Lower lobe of right lung (tissue), 2 donors: ENCODE measurements around the gene ZFAND3. TPM values are rescaled to one million over a fixed set of nuclear protein-coding genes. Genes with fewer than 3 reads are reported as not detected.

Source experiments
- ATAC-seq, 2 donors: fragments of 200-7000 bp; cut with Tn5 transposase; one replicate each; pipeline ENCODE4 v1.9.1; 2020 to 2022; ENCODE audit warnings: mild to moderate bottlenecking in 2 of 2, moderate library complexity in 2 of 2
- DNase-seq: peaks from one replicate; pipeline ENCODE4 v3.0.0-alpha.2; 2020
- H3K27ac ChIP-seq: fragments of 200-600 bp; one replicate; pipeline ENCODE4 v1.8.0; 2022
- H3K27me3 ChIP-seq: fragments of 200-600 bp; one replicate; pipeline ENCODE4 v1.8.0; 2022; ENCODE audit warnings: low read depth
- H3K36me3 ChIP-seq: fragments of 200-600 bp; one replicate; pipeline ENCODE4 v1.8.0; 2022; ENCODE audit warnings: mild to moderate bottlenecking
- H3K4me1 ChIP-seq: fragments of 200-600 bp; one replicate; pipeline ENCODE4 v1.8.0; 2022
- H3K4me3 ChIP-seq: fragments of 200-600 bp; one replicate; pipeline ENCODE4 v1.8.0; 2022; ENCODE audit warnings: mild to moderate bottlenecking
- H3K9me3 ChIP-seq: fragments of 200-600 bp; one replicate; pipeline ENCODE4 v1.8.0; 2022
- CTCF ChIP-seq: fragments of 200-600 bp; IDR thresholded peaks from one replicate; pipeline ENCODE4 v1.8.0; 2022; ENCODE audit warnings: antibody characterized with exemption, mild to moderate bottlenecking
- intact Hi-C: fragments of 100-400 bp; cut with DNase I; formaldehyde crosslinking; loops from one replicate; pipeline ENCODE4 v1.11.0; 2022
- total RNA-seq: library from RNA; stranded (reverse); fragmentation: NEBNext Ultra II Directional; extraction: Animal tissue kit (Norgen Biotek cat#: 25700); gene quantifications from one replicate; pipeline ENCODE4 v1.2.1, GENCODE V29; 2021
- donor health status: DM: no; HTN: yes; CAD: no; lungs with severe emphysema.

Gene ZFAND3
- total RNA-seq, 1 donor from 2014 or later: 83.3 TPM

GRCh38 chr6:37818536-37819176 is 871 bp upstream of the ZFAND3 start:
- intact Hi-C loops: no loop called here
- H3K4me1 ChIP-seq: peaks cover 39% of the 10 kb centered on the region

GRCh38 chr6:37819802-37820717 is 533 bp downstream of the ZFAND3 start:
- no peak for TF ChIP-seq CTCF
- ATAC-seq: peak; percentile 31 to 57
- H3K4me3 ChIP-seq: peak overlapping the region; percentile 83
- H3K27ac ChIP-seq: peak overlapping the region; percentile 98
- intact Hi-C loops: no loop called here
- no peaks in the 10 kb centered on the region for H3K9me3 ChIP-seq
- peak; percentile 79 for DNase-seq
- no peaks in the 10 kb centered on the region for H3K36me3 ChIP-seq
- no peaks in the 10 kb centered on the region for H3K27me3 ChIP-seq
- peaks cover 50% of the 10 kb centered on the region for H3K4me1 ChIP-seq

More at GRCh38 chr6:37818536-37819176, 871 bp upstream of the ZFAND3 start:
- Histone ChIP-seq H3K27me3 (no peaks in the 10 kb centered on the region), H3K36me3 (no peaks in the 10 kb centered on the region), H3K27ac (peak overlapping the region; percentile 98), H3K4me3 (peak overlapping the region; percentile 83), H3K9me3 (no peaks in the 10 kb centered on the region)
- peak; percentile 99 for DNase-seq
- no peak for TF ChIP-seq CTCF
- peak; percentile 93 to 96 for ATAC-seq

- no peak for ATAC-seq
- Histone ChIP-seq H3K9me3 (no peaks in the 10 kb centered on the region), H3K4me1 (peaks cover 55% of the 10 kb centered on the region), H3K27ac (peak overlapping the region; percentile 98), H3K36me3 (no peaks in the 10 kb centered on the region), H3K4me3 (peak overlapping the region; percentile 83), H3K27me3 (no peaks in the 10 kb centered on the region)
- DNase-seq: no peak
- intact Hi-C loops: no loop called here
- TF ChIP-seq CTCF: no peak
Measured at GRCh38 chr6:37820718-37821079, 1.2 kb downstream of the ZFAND3 start.

- no peak for TF ChIP-seq CTCF
- no peak overlapping the region for H3K27ac ChIP-seq
- peaks cover 63% of the 10 kb centered on the region for H3K4me1 ChIP-seq
- ATAC-seq (no peak), DNase-seq (no peak)
- H3K27me3 ChIP-seq: no peaks in the 10 kb centered on the region
- H3K36me3 ChIP-seq: no peaks in the 10 kb centered on the region
- H3K4me3 ChIP-seq: no peak overlapping the region
- H3K9me3 ChIP-seq: no peaks in the 10 kb centered on the region
- intact Hi-C loops: no loop called here
Measured at GRCh38 chr6:37821446-37821845, 1.9 kb downstream of the ZFAND3 start.

- Histone ChIP-seq H3K9me3 (no peaks in the 10 kb centered on the region), H3K27me3 (no peaks in the 10 kb centered on the region), H3K4me1 (peaks cover 75% of the 10 kb centered on the region), H3K36me3 (no peaks in the 10 kb centered on the region), H3K4me3 (no peak overlapping the region), H3K27ac (no peak overlapping the region)
- TF ChIP-seq CTCF: no peak
- intact Hi-C loops: no loop called here
- DNase-seq: no peak
- no peak for ATAC-seq
Measured at GRCh38 chr6:37822851-37823682, 3.5 kb downstream of the ZFAND3 start.
